ENCODE data around the gene DHRS7C.
A peak's percentile ranks its signal among the peaks of the same experiment; 100 is the strongest.
"Not testable (repeated sequence)": the region's sequence is repeated elsewhere in the genome, so short reads cannot be mapped to it uniquely, and the experiment has no call there.

Gene DHRS7C

GRCh38 chr17:9810100-9810949, 18.9 kb upstream of the DHRS7C start:
- no peak for DNase-seq (ENCODE audit: low spot score)

GRCh38 chr17:9809409-9809808, 18.0 kb upstream of the DHRS7C start:
- DNase-seq (ENCODE audit: low spot score) = no peak

GRCh38 chr17:9806699-9807098, 15.3 kb upstream of the DHRS7C start:
- no peak for DNase-seq (ENCODE audit: low spot score)

GRCh38 chr17:9805769-9806168, 14.4 kb upstream of the DHRS7C start:
- DNase-seq (ENCODE audit: low spot score) = no peak

- DNase-seq (ENCODE audit: low spot score) = no peak
Observed at GRCh38 chr17:9802697-9803096, 11.3 kb upstream of the DHRS7C start.

GRCh38 chr17:9802294-9802693, 10.9 kb upstream of the DHRS7C start:
- DNase-seq (ENCODE audit: low spot score) = peak; percentile 31

GRCh38 chr17:9801505-9801904, 10.1 kb upstream of the DHRS7C start:
- DNase-seq (ENCODE audit: low spot score) = no peak

GRCh38 chr17:9798724-9799123, 7.3 kb upstream of the DHRS7C start:
- DNase-seq (ENCODE audit: low spot score) = no peak

GRCh38 chr17:9798008-9798407, 6.6 kb upstream of the DHRS7C start:
- no peak for DNase-seq (ENCODE audit: low spot score)

GRCh38 chr17:9792181-9792840, 919 bp upstream of the DHRS7C start:
- DNase-seq (ENCODE audit: low spot score) = no peak

GRCh38 chr17:9790316-9790715, 1.1 kb downstream of the DHRS7C start:
- DNase-seq (ENCODE audit: low spot score) = no peak

GRCh38 chr17:9788601-9789000, 2.8 kb downstream of the DHRS7C start:
- DNase-seq (ENCODE audit: low spot score) = no peak

GRCh38 chr17:9784544-9784943, 6.8 kb downstream of the DHRS7C start:
- DNase-seq (ENCODE audit: low spot score) = no peak

- DNase-seq (ENCODE audit: low spot score) = not testable (repeated sequence)
Observed at GRCh38 chr17:9783465-9783864, 7.9 kb downstream of the DHRS7C start.

GRCh38 chr17:9783050-9783449, 8.3 kb downstream of the DHRS7C start:
- DNase-seq (ENCODE audit: low spot score) = no peak

GRCh38 chr17:9780552-9780951, 10.8 kb downstream of the DHRS7C start:
- no peak for DNase-seq (ENCODE audit: low spot score)

- DNase-seq (ENCODE audit: low spot score) = no peak
Observed at GRCh38 chr17:9776911-9777310, 14.5 kb downstream of the DHRS7C start.

GRCh38 chr17:9772658-9773057, 18.7 kb downstream of the DHRS7C start:
- DNase-seq (ENCODE audit: low spot score) = no peak

GRCh38 chr17:9771465-9771864, 19.9 kb downstream of the DHRS7C start:
- no peak for DNase-seq (ENCODE audit: low spot score)

- DNase-seq (ENCODE audit: low spot score) = no peak
Observed at GRCh38 chr17:9769036-9769695, 22.2 kb downstream of the DHRS7C start.

GRCh38 chr17:9768381-9768934, 22.9 kb downstream of the DHRS7C start:
- DNase-seq (ENCODE audit: low spot score) = peak; percentile 52

- no peak for DNase-seq (ENCODE audit: low spot score)
Observed at GRCh38 chr17:9767432-9767991, 23.9 kb downstream of the DHRS7C start.

Data from AG08395 (cell line).